Ishikawa (cell line): ENCODE data around the gene JMJD1C.

Experiments
- CEBPB ChIP-seq: IDR thresholded peaks from 2 replicates; pipeline ENCODE4 v1.6.1; 2012
- CREB1 ChIP-seq: IDR thresholded peaks from 2 replicates; pipeline ENCODE4 v1.6.1; 2012; ENCODE audit warnings: low read depth
- EGR1 ChIP-seq: IDR thresholded peaks from 2 replicates; pipeline ENCODE4 v1.6.1; 2012
- EP300 ChIP-seq: IDR thresholded peaks from 2 replicates; pipeline ENCODE4 v1.6.1; 2012; ENCODE audit warnings: borderline replicate concordance
- FOXM1 ChIP-seq: IDR thresholded peaks from 2 replicates; pipeline ENCODE4 v1.6.1; 2012; ENCODE audit warnings: low read depth, borderline replicate concordance
- MAX ChIP-seq: IDR thresholded peaks from 2 replicates; pipeline ENCODE4 v1.6.1; 2012
- NFIC ChIP-seq: IDR thresholded peaks from 2 replicates; pipeline ENCODE4 v1.6.1; 2012
- RAD21 ChIP-seq: IDR thresholded peaks from 2 replicates; pipeline ENCODE4 v1.6.1; 2012; ENCODE audit warnings: low read depth
- REST ChIP-seq: IDR thresholded peaks from 2 replicates; pipeline ENCODE4 v1.6.1; 2012; ENCODE audit warnings: low read depth, mild to moderate bottlenecking
- TAF1 ChIP-seq: IDR thresholded peaks from 2 replicates; pipeline ENCODE4 v1.6.1; 2012; ENCODE audit warnings: low read depth, mild to moderate bottlenecking
- TCF12 ChIP-seq: IDR thresholded peaks from 2 replicates; pipeline ENCODE4 v1.6.1; 2012; ENCODE audit warnings: low read depth
- TEAD4 ChIP-seq: IDR thresholded peaks from 2 replicates; pipeline ENCODE4 v1.6.1; 2012
- USF1 ChIP-seq: IDR thresholded peaks from 2 replicates; pipeline ENCODE4 v1.6.1; 2012
- YY1 ChIP-seq: IDR thresholded peaks from 2 replicates; pipeline ENCODE4 v1.6.1; 2012; ENCODE audit warnings: low read depth
- ZBTB7A ChIP-seq: IDR thresholded peaks from 2 replicates; pipeline ENCODE4 v1.6.1; 2012; ENCODE audit warnings: low read depth

JMJD1C gene

GRCh38 chr10:63390521-63390920 lies 75.3 kb downstream of the JMJD1C start:
- TF ChIP-seq CEBPB (no peak), CREB1 (no peak), USF1 (no peak), EGR1 (no peak), RAD21 (no peak), EP300 (no peak), TCF12 (no peak), REST (no peak), ZBTB7A (no peak)

- TF ChIP-seq ZBTB7A (no peak), REST (no peak), USF1 (no peak), EP300 (no peak), TCF12 (no peak), MAX (no peak), EGR1 (no peak), CEBPB (no peak), TEAD4 (no peak)
Measured at GRCh38 chr10:63388421-63389031, 77.3 kb downstream of the JMJD1C start.

- TF ChIP-seq EP300 (no peak), CEBPB (no peak), EGR1 (no peak)
Measured at GRCh38 chr10:63385254-63385653, 80.5 kb downstream of the JMJD1C start.

GRCh38 chr10:63384675-63385074 lies 81.1 kb downstream of the JMJD1C start:
- TF ChIP-seq EP300 = no peak
- no peak for TF ChIP-seq TAF1

GRCh38 chr10:63384001-63384400 lies 81.8 kb downstream of the JMJD1C start:
- TF ChIP-seq TCF12 (no peak), EP300 (no peak), RAD21 (no peak), TAF1 (no peak), NFIC (no peak), CREB1 (no peak), EGR1 (no peak), ZBTB7A (no peak), MAX (no peak), CEBPB (no peak), REST (no peak), YY1 (no peak), USF1 (no peak), TEAD4 (no peak), FOXM1 (no peak)
